Measurements from ENCODE around the gene KLHL40.

The KLHL40 gene

DNA sequence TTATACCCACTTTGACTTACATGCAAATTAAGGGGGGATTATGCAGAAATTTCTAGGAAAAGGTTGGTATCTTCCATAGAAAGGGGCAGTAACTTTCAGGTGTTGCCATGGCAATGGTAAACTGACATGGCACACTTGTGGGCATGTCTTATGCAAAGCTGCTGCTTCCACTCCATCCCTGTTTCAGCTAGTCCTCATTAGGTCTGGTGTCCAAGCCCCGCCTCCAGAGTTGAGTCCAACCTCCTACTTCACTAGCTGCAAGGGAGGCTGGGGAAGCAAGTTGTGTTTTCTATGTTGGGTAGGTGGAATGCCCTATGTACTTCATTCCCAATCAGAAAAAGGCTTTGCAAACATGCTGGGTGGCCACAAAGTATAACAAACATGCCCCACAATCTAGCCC, 14.7 kb upstream of the KLHL40 start:
- DNase-seq, result no peak

DNA sequence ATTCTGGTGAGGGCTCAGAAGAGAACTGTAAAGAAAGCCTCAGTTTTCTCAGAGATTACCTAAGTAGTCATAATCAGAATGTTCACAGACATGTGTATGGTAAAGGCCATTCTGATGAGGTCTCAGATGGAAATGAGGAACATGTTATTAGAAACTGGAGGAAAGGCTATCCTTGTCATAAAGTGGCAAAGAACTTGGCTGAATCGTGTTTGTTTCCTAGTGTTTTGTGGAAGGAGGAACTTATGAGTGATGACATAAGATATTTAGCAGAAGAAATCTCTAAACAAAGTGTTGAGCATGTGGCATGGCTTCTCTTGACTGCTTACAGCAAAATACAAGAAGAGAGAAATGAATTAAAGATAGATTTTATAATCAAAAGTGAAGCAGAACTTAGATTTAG, 12.8 kb upstream of the KLHL40 start:
- DNase-seq, result no peak

DNA sequence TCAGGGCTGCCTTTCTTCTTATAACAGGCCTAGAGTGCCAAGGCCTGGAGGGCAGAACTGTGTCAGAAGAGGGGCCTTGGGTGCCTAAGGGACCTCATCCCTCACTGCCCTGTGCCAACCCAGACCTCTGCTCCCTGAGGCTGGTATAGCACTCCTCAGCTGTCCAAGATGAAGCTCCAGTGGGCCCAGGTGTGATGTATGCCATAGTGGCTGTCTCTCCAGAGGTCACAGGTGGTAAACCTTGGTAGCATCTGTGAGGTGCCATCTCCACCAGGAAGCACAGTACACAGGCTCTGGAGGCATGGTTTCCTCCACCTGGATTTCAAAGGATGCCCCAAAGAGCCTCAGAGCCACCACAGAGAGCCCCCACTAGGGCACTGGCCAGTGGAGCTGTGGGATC, 12.3 kb upstream of the KLHL40 start:
- no peak for DNase-seq

DNA sequence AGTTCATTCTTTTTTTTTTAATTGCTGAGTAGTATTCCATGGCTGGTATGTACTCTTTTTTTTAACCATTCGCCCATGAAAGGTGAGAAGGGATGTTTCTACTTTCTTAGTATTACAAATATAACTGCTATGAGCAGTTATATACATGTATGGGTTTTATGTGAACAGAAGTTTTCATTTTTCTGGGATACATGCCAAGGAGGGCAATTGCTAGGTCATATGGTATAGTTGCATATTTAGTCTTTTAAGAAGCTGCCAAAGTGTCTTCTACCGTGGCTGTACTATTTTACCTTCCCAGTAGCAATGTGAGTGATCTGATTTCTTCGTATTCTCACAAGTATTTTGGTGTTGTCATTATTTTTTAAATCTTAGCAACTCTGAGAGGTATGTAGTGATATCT, 11.2 kb upstream of the KLHL40 start:
- no peak for DNase-seq

DNA sequence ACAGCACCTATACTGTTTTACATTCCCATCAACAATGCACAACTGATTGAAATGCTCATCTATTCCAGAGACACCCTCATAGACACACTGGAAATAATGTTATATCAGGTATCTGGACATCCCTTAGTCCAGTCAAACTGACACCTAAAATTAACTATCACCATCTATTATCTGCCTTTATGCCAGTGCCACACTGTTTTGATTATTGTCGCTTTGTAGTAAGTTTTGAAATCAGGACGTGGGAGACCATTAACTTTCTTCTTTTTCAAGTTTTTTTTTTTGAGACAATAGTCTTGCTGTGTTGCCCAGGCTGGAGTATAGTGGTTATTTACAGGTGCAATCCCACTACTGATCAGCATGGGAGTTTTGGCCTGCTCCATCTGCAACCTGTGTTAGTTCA, 9.4 kb upstream of the KLHL40 start:
- DNase-seq, result no peak

DNA sequence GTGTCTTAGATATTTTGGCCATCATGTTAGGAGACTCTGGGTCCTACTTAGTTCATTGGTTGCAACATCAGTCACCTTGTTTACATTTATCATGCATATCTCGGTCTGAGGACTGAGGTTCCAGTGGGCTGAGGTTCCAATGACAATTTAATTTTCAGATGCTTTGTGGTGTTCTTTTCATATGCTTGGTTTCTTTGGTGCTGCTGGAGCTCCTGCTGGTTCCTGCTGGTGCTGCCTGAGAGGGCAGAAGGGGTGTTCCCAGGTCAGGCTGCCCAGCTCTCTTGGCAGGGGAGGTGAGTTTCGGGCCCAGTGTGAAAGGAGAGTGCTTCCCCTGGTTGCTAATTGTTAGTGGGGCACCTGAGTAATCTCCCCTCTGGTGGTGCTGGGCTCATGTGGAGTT, 6.9 kb upstream of the KLHL40 start:
- DNase-seq, result no peak

DNA sequence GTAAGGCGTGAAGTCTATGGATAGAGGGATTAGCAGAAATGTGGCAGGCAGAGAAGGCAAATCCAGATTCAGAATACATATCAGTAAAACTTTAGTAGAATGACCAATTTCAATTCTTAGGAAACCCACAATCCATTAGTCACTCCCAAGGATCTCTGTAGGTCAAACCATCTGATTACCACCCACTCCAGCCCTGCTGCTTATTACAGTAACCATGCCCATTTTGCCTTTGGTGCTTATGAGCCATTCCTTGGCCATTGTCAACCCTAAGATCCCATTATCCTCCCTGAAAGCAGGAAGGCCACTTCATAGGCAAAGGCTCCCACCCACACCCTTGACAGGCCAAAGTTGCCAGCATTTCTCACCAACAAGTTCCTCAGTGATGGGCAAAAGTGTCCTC, 5.1 kb upstream of the KLHL40 start:
- no peak for DNase-seq

DNA sequence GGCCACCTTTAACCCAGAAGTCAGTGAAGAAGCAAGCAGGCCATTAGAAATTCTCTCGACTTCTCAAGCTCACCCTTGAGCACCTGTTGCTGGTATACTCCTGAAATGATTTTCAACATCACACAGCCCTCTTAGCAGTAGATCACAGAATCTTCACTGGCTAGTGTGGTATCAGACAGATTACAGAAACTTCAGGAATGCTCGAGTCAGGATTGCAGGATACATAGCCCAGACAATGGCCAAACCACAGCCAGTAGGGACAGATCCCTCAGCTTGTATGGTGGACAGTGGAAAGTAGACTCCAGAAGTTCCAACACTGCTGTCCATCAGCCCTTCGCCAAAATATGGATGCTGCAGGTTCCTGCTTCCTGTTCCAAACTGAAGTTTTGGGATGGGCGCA, 4.5 kb upstream of the KLHL40 start:
- DNase-seq, result no peak

DNA sequence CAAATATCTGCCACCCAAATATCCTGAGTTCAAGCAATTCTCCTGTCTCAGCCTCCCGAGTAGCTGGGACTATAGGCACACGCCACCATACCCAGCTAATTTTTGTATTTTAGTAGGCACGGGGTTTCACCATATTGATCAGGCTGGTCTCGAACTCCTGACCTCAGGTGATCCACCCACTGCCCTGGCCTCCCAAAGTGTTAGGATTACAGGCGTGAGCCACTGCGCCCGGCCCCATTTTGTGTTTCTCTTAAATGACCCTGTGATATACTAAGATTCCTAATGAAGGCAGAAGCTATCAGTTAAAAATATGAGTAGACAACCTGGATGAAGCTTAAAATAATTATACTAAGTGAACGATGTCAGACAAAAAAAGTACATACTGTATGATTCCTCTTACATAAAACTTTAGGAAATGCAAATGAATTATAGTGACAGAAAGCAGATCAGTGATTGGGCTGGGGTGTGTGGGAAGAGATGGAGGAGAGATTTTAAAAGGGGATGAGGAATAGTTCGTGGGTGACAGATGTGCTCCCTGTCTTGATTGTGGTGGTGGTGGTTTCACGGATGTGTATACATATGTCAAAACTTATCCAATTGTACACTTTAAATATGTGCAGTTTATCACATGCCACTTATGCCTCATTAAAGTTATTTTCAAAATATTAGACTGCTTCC, 3.8 kb upstream of the KLHL40 start:
- DNase-seq, result no peak

DNA sequence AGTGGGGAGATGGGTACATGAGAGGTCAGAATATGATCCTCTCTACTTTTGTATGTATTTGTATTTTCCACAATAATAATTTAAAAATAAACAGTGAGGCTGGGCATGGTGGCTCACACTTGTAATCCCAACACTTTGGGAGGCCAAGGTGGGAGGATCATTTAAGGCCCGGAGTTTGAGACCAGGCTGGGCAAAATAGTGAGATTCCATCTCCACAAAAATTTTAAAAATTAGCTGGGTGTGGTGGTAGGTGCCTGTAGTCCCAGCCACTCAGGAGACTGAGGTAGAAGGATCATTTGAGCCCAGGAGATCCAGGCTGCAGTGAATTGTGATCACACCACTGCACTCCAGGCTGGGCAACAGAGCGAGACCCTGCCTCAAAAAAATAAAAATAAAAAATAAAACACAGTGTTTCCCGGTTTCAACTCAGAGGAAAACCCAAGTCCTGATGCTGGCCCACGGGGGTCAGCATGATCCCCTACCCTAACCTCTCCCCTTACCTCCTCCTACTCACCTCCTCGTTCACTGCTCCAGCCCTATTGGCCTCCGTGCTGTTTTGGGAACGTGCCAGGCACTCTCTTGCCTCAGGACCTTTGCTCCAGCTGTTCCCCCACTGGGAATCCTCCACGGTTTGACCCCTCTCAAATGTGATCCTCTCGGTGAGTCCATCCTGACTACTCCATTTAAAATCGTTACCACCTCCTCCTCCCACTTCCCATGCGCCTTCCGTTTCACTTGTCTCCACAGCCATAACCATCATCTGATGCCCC, 2.9 kb upstream of the KLHL40 start:
- no peak for DNase-seq

DNA sequence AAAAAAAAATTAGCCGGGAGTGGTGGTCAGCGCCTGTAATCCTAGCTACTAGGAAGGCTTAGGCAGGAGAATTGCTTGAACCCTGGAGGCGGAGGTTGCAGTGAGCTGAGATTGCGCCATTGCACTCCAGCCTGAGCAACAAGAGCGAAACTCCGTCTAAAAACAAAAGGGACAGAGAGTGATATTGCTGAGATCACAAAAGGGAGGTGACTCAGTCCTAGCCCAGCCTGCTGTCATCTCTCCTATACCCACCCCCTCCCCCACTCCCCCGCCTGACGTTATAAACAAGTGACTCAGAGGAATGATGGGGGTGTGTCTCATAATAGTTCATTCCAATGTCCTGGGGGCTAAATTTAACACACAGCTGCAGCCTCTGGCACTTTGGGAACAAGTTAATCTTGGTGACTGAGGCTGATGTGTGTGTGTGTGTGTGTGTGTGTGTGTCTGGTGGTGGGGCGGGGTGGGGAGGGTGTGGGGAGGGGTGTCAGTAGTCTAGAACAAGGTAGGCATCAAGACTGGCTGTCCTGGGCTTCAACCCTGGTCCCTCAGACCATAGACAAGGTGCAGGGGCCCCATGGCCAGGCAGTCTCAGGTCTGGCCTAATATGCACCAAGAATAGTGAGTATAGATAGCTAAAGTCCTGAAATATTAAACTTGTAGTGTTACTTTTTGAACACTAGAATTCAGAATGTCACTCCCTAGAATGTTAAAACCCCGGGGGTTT, 1.3 kb upstream of the KLHL40 start:
- DNase-seq, result peak; percentile 77

DNA sequence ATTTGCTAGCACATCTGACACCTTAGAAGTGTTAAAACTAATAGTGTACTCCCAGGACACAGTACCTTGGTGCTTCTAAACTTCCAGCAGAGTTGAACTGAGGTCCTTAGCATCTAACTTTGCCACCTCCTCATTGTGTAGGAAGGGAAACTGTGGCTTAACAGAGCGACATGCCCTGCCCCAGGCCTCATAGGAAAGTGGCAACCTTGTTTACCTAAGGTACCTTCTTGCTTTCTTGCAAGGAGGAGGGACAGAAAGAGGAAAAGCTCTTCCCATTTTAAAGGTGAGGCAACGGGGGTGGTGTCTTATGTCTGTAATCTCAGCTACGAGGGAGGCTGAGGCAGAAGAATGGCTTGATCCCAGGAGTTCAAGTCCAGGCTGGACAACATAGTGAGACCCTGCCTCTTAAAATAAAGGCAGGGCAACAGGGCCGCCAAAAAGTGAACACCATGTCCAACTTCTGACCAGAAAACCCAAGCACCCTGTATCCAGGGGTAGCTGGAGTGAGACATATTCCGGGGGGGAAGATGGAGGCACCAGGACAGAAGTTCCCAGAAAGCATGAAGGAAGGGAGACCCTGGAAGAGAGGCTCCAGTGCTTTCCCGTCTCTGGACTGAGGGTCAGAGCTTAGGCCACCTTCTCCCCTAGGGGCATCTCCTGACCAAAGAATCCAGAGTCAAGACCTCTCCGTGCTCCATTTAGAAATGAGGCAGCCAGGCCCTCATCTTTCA, 540 bp upstream of the KLHL40 start:
- DNase-seq, result no peak

DNA sequence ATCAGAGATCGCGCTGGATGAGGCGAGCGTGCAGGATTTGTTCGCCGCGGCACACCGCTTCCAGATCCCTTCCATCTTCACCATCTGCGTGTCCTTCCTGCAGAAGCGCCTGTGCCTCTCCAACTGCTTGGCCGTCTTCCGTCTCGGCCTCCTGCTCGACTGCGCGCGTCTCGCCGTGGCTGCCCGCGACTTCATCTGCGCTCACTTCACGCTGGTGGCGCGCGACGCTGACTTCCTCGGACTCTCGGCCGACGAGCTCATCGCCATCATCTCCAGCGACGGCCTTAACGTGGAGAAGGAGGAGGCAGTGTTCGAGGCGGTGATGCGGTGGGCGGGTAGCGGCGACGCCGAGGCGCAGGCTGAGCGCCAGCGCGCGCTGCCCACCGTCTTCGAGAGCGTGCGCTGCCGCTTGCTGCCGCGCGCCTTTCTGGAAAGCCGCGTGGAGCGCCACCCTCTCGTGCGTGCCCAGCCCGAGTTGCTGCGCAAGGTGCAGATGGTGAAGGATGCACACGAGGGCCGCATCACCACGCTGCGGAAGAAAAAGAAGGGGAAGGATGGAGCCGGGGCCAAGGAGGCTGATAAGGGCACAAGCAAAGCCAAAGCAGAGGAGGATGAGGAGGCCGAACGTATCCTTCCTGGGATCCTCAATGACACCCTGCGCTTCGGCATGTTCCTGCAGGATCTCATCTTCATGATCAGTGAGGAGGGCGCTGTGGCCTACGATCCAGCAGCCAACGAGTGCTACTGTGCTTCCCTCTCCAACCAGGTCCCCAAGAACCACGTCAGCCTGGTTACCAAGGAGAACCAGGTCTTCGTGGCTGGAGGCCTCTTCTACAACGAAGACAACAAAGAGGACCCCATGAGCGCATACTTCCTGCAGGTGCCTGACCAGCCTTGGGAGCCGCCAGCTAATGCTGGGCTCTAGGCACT, 819 bp downstream of the KLHL40 start:
- no peak for DNase-seq

DNA sequence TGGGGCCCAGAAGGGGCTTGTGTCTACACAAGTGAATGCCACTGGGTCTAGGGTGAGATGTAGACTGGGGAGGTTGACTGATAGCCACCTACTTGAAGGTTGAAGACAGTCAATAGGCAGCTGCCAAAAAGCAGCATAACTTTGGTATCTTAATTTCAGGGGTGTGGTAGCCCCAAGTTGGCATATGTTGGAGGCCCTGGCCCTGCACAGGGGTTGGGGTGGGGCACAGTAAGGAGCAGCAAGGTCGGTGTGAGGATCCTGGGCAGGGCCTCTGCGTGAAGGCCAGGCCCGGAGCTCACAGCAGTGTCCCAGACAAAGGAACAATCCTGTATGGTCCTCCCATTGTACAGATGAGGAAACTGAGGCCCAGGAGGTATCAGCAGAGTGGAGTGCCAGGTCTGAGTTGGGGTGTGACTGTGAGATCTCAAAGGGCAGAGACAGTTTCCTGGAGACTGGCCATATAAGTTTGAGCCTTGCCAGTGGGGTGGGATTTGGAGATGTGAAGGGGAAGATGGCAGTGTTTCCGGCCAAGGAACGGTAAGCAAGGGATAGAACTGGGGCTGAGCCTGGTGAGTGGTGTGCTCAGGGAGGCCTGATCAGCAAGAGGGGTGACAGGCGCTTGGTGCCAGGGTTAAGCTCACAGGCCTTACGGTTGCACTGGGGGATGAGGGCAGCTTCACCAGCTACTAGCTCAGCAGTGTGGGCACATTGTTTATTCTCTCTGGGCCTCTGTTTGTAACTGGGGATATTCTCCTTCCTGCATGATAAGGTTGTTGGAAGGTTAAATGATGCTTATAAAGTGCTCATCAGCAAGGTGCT, 1.7 kb downstream of the KLHL40 start:
- DNase-seq, result no peak

DNA sequence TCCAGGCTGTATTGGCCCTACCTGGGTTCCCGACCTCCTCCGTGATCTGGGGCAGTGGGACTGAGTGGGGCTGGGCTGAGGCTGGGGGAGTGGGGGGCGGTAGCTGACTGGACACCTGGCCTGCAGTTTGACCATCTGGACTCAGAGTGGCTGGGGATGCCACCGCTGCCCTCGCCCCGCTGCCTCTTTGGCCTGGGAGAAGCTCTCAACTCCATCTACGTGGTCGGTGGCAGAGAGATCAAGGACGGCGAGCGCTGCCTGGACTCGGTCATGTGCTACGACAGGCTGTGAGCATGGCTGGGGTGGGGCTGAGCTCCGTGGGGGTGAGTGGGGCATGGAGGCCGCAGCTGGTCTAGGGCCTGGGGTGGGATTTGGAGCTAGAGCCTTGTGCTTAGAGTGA, 2.7 kb downstream of the KLHL40 start:
- no peak for DNase-seq

DNA sequence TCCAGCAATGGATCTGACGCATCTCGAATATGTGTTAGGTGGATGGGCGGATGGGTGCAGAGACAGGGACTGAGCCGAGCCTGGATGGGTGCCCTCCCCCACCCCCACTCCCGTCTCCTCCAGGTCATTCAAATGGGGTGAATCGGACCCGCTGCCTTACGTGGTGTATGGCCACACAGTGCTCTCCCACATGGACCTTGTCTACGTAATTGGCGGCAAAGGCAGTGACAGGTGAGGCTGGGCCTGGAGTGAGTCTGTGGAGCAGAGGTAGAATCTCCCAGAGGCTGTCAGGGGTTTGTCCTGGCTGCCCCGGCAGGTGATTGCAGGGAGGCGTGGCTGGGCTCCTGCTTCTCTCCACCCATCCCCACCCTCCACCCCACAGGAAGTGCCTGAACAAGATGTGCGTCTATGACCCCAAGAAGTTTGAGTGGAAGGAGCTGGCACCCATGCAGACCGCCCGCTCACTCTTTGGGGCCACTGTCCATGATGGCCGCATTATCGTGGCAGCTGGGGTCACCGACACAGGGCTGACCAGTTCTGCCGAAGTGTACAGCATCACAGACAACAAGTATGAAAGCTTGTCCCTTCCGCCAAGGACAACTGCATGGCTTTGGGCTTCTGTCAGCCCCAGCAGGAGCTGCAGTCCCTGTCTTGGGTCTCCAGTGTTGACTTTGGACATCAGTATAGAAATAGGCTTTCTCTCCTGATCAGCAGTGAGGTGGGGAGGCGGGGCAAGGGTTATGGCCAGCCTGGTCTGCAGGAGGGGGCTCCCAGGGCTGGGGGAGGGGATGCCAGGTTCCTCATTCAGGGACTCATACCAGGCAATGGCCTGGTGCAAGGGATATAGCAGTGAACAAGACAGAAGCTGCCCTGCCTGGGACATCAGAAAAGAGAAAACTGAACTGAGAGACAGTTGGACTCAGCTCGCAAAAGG, 3.4 kb downstream of the KLHL40 start:
- no peak for DNase-seq

DNA sequence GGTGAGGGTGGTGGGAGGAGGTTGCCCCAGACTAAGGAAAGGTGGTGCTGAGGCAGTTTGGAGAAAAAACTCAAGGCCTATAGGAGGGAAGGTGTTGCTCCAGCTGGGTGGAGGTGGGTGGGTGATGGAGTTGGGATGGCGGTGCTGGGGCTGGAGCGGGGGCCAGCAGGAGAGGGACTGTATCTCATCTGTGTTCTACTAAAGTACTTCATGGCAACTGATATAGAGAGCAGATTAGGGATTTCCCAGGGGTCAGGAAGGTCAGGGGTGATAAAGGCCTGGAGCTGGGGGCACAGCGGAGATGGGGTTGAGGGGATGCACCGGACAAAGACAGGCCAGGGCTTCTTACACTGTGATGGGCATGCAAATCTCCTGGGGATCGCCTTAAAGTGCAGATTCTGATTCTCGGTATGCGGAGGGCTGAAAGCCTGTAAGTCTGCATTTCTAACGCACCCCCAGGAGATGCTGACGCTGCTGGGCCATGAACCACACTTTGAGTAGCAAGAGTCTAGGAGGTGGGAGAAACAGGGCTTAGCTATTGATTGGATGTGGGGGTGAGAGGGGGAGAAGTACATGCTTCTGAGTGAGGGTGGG, 4.2 kb downstream of the KLHL40 start:
- no peak for DNase-seq

DNA sequence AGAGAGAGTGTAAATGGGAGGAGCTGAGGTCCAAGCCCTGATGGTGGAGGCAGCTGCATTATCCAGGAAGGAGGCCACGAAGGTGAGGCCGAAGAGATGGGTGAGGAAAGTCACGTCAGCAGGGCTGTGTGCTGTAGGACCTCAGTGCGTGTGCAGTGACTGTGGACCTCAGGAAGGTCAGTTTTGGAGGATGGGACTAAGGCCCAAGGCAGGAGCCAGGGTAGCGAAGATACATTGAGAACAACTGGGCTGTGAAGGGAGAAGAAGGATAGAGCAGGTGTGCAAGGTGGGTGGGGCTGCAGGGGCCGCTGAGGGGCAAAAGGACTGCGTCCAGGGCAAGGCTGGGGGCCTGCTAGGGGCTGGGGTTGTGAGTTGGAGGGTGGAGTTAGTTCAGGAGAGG, 4.9 kb downstream of the KLHL40 start:
- no peak for DNase-seq

DNA sequence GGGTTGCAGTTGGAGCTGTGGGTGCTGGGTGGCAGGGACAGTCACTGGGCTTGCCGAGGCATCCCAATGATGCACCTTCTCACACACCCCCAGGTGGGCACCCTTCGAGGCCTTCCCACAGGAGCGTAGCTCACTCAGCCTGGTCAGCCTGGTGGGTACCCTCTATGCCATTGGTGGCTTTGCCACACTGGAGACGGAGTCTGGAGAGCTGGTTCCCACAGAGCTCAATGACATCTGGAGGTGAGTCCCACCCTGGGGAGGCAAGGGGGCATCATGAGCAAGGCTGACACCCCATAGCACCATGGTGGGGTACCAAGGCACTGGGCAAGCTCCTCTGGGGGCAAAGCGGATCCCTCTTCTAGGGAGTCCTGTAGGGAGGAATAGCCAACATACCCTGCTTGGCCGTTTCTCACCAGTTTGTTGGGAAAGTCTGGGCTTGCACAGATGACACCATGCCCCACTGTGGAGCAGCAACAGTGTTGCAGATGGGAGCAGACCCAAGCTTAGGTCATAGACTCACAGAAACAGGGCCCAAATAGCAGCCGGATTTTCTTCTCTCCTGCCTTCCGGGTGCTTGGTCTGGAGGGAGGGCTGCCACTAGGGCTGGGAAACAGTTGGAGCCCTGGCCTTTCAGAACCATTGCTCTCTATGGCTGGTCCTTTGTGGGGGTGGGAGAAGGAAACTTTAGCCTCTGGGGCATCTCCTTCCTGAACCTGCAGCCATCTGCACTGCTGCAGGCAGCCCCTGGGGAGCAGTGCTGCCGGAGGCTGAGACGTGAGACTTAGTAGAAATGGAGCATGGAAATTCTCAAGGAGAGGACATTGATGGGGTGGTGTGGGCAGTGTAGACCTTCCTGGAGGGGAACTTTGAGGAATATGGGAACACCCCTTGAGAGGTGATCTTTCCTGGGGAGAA, 5.7 kb downstream of the KLHL40 start:
- DNase-seq, result no peak
